HG02588 (cell line): ENCODE results near the gene CENPL.
"Not testable (repeated sequence)": the region's sequence is repeated elsewhere in the genome, so short reads cannot be mapped to it uniquely, and the experiment has no call there.

Experiments
- ATAC-seq: cut with Tn5 transposase; IDR thresholded peaks from one replicate; pipeline ENCODE4 v1.9.1; 2021; ENCODE audit warnings: mild to moderate bottlenecking, moderate library complexity; ENCODE audit not compliant: unreplicated experiment

The CENPL gene

DNA sequence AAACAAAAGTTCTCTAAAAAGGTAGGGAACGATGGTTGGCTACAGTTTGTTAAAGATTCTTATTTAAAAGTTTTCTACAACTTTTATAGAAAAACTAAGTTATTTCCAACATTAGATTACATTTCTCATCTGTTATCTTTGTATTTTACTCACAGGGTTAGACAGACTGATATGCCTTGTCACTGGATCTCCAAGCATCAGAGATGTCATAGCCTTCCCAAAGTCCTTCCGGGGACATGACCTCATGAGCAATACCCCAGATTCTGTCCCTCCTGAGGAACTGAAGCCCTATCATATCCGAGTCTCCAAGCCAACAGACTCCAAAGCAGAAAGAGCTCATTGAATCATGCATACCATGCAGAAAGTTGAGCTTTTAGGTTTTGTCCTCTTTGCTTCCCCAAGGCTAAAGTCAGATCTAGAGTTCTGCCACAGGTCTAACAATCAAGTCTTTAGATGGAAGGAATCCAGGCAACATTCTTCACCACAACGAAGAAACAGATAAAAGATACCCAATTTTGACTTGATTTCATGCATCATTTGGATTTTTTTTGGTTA lies 32.8 kb upstream of the CENPL start:
- no peak for ATAC-seq

DNA sequence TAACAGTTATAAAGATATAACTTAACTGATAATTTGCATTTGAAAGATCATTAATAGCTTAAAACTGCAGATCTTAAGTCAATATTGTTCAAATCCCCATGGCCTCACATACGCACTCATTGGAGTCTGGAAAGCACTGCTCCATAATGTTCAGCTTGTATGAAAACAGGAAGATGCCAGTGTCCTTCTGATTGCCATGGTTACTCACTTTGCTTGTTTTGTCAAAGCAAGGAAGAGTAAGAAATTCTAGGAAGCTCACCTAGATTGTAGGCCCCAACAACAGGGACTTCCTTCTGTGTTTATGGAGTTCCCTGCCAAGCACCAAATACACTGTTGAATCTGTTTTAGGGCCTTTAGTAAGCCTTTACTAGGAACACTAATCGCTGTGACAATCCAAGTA lies 32.2 kb upstream of the CENPL start:
- no peak for ATAC-seq

DNA sequence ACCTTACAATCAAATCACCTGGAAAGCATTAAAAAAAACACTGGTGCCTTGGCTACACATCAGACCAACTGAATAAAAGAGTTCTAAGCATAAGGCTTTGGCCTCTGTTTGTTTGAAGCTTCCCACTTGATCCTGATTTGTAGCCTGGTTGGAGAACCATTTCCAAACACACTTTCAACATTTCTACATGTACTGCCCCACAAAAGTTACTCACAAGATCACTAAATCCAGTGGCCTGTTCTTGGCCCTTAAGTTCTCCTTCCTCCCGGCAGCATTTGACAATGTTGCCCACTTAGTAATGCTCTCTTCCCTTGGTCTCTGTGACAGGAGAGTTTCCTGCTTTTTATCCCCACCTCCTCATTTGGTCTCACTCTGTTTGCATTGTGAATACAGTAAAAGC lies 31.3 kb upstream of the CENPL start:
- no peak for ATAC-seq

DNA sequence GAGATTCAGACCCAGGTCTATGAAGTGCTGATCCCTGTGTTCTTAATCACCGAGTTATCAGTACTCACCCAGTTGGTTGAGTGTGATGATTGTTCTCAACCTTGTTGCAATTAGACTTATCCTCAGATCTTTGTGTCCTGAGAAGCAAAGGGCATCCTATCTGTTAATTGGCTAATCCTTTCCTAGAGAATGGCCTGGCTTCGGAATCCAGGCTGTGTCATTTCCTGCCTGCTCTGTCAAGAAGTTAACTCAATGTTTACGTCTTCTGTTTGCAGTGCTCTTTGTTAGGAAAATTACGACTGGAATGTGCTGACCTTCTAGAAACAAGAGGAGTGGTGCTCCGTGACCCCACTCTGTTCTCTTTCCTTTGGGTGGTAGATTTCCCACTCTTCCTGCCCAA lies 28.4 kb upstream of the CENPL start:
- no peak for ATAC-seq

DNA sequence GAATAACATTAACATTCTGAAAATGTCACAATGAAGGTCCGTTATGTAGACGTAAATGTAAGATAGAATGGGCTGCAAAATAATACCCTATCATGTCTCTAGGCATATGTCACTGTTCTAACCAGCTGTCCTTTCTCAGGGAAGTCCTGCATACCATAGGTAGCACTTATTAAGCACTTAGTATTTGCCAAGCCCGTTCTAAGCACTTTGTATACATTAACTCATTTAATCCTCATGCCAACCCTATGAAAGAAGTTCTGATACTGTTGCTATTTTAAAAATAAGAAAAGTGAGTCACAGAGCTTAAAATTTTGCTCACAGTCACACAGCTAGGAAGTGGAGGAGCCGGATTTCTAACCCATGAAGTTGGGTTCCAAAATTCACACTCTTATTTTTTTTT lies 27.4 kb upstream of the CENPL start:
- no peak for ATAC-seq

DNA sequence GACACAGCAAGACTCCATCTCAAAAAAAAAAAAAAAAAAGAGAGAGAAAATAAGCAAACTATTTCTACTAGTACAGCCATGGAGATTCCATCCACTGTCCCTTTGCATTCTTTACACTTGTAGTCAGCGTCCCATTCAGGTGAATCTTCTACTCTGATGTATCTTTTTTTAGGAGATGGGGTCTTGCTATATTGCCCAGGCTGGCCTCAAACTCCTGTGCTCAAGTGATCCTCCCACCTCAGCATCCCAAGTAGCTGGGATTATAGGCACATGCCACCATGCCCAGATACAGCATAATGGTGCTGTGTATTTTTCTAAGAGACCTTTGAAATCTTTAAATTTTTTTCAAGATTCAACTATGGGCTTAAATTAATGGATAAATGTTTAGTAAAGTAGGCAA lies 8.1 kb upstream of the CENPL start:
- no peak for ATAC-seq

DNA sequence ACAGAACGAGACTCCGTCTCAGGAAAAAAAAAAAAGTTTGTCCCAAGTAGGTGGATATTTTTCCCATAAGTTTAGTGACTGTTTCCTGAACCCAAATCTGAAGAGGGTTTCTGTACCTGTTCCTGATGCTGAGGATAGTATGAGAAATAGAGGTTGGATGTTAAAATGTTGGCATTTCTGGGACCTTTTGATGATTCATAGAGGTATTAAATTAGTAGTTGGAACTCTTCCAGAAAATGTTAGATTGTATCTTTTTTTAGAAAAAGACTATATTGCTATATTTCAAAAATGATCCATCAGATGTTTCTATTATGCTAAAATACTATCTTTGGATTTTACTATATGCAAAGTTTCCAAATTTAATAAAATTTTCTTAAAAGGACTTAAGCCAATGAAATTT lies 2.9 kb upstream of the CENPL start:
- no peak for ATAC-seq

DNA sequence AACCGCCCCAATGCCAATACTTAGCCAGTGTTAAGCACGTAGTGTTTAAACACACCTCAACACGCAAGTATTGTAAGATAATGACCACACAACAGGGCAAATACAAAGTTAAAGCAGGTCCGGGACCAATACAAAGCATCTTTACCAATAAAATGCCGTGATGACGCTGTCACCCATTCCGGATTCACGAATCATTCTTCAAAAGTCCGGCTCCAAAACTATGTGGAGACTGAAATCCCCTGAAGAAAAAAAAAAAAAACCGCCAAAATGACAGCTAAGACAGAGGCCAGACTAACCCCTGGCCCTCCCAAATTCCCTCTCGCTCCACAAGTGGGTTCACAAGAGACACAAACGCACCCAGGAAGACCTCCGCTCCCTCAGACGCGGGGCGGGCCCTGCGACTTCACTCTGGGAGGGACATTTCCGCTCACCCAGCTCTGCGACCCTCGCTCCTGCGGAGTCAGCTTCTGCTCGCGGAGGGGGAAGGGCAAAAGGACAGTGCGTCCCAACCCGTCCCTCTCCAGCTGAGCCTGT lies 835 bp downstream of the CENPL start:
- peak; percentile 43 for ATAC-seq

DNA sequence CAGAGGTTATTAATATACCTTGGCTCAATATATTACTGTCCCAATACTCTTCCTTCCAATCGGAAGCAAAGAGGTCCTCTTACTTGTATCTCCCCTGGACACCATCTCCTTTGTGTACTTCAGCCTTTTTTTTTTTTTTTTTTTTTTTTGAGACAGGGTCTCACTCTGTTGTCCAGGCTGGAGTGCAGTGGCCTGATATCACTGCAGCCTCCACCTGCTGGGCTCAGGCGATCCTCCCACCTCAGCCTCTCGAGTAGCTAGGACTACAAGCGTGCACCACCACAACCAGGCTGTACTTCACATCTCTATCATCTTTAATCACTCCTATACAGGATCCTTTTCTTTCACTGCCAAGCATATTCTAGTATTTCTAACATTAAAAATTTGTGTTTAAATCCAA lies 3.0 kb downstream of the CENPL start:
- no peak for ATAC-seq

DNA sequence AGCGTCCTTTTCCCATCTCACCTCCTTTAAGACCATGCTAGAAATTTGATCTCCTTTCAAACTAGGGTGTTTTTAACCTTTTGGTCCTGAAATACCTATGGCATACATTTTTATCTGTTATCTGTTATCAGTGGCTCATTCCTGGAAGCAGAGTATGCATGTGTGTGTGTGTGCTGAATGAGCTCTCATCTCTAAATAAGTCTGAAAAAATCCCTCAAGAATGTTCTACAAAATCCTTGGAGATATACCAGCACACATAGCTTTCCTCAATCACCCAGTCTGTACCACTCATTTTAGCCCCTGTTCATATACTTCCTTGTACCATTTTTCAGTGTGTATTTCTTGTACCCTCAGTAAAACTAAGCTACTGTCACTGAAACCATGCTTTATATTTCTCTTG lies 6.2 kb downstream of the CENPL start:
- no peak for ATAC-seq

DNA sequence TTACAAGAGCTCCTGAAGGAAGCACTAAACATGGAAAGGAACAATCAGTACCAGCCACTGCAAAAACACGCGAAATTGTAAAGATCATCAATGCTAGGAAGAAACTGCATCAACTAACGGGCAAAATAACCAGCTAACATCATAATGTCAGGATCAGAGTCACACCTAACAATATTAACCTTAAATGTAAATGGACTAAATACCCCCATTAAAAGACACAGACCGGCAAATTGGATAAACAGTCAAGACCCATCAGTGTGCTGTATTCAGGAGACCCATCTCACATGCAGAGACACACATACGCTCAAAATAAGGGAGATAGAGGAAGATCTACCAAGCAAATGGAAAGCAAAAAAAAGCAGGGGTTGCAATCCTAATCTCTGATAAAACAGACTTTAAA lies 11.0 kb downstream of the CENPL start:
- ATAC-seq, result not testable (repeated sequence)

DNA sequence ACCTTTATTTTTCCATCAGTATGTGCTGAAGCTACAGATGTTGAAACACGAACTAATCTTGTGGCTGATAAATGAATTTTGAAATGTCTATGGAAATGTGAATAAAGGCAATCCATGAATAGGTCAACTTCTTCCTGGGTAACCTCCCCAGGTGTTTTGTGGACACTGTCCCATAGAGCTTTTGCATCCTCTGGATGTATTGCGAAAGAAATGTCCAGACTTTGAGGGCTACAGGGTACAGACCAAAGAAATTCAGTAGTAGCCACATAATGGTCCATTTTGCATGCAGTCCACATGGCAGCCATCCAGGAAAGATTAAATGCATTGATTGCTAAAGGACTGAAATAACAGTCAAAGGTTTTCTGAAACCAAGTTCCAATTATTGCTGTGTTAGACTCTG lies 21.7 kb downstream of the CENPL start:
- no peak for ATAC-seq

DNA sequence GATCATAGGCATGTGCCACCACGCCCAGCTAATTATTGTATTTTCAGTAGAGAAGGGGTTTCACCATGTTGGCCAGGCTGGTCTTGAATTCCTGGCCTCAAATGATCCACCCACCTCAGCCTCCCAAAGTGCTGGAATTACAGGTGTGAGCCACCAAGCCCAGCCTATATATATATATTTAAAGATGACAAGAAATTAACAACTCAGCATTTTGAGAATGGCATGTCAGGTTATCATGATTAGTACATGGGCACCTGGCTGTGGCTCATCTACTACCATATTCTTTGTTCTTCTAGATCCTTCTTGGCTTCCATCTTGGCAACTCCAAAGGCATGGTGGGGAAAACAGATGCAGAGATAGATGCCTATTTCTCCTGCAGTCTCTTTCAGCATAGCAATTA lies 24.7 kb downstream of the CENPL start:
- not testable (repeated sequence) for ATAC-seq

DNA sequence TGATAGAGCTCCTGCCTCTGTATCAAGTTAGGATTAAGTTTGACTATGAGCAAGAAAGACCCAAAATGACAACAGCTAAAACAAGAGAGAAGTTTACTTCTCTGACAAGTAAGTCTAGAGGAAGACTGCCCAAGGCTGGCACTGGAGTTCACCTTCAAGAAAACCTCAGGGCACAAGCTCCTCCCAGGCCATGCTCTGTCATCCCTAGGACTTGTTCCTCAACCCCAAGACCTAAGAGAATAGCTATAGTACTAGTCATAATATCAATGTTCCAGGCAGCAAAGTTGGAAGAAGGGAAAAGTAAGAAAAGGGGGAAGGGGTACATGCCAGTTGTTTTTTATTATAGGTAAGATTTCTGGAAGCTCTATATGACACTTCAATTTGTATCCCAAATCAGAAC lies 26.6 kb downstream of the CENPL start:
- ATAC-seq, result no peak

DNA sequence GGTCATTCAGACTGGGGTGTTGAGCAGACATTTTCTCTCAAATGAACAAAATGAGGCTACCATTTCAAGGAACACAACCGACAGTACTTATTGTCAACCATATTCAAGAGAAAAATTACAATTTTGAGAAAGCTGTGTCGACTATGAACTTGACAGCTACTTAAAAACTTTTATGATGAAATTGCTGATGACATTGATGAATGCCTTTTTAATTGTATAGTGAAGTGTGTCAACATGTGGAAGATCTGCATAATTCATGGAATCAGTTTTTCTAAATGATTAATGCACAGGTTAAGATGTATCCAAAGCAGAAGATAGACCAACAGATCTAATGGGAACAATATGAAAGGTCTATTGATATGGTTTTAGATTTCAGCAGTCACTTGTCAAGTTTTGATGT lies 34.8 kb downstream of the CENPL start:
- no peak for ATAC-seq

DNA sequence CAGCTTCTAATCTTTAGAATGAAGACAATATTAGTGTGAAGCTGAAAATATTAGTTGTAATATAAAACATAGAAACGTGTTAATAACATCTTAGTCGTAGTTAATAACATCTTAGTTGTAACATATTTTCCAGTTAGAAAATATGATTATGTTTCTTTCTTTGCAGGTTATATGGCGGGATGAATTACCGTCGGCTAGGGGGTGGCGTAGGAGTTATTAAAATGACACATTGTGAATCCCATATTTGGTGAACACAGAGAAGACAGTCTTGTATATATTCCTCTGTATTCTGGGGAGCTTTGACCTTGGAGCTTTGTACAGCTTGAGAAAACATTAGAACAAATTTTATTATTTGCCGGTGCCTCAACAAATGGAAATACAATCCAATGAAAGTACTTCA lies 39.7 kb downstream of the CENPL start:
- ATAC-seq, result no peak

DNA sequence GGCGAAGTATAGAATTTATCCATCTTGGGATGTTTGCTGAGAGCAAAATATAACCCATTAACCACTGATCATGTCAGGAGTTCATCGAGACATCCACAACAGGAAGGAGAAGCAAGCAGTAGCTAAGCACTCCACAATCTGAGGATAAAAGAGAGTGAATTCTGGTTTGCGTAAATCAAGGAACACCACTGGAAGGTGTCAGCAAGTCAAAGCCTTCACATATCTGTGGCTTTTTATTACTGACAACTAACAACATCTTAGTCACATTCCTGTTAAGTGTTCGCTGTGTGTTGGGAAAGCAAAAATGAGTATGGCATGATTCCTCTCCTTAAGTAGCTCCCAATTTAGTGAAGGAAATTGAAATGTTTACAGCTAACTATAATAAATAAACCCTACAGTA lies 44.7 kb downstream of the CENPL start:
- no peak for ATAC-seq

DNA sequence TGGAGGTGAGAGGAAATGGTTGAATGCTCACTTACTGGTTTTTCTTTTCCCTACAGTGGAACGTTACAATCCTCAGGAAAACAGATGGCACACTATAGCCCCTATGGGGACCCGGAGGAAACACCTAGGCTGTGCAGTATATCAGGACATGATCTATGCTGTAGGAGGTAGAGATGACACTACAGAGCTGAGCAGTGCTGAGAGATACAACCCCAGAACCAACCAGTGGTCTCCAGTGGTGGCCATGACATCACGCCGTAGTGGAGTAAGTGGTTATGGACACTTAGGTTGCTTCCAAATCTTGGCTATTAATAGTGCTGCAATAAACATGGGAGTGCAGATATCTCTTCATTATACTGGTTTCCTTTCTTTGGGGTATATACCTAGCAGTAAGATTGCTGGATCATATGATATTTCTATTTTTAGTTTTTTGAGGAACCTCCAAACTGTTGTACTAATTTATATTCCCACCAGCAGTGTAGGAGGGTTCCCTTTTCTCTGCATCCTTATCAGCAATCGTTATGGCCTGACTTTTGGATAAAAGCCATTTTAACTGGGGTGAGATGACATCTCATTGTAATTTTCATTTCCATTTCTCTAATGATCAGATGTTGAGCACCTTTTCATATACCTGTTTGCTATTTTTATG lies 49.0 kb downstream of the CENPL start:
- no peak for ATAC-seq

DNA sequence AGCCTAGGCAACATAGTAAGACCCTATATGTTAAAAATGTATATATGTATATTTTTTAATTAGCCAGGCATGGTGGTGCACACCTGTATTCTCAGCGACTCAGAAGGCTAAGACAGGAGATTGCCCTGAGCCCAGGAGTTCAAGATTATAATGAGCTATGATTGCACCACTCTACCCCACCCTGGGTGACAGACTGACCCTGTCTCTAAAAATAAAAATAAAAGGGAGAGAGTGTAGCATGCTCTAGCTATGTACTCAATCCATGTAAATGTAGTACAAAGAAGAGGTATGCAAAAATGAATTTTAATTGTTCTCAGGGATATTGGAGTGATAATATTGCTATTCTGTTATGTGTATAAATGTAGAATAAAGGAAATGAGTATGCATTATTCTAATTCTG lies 53.1 kb downstream of the CENPL start:
- ATAC-seq, result no peak

DNA sequence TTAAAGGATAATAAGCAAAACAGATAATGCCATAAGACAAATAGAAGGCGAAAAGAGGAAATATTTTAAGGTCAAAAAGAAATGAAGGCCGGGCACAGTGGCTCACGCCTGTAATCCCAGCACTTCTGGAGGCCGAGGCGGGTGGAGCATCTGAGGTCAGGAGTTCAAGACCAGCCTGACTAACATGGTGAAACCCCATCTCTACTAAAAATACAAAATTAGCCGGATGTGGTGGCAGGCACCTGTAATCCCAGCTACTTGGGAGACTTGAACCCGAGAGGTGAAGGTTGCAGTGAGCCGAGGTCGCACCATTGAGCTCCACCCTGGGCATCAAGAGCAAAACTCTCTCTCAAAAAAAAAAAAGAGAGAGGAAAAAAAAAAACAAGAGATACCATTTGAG lies 54.4 kb downstream of the CENPL start:
- ATAC-seq, result not testable (repeated sequence)

DNA sequence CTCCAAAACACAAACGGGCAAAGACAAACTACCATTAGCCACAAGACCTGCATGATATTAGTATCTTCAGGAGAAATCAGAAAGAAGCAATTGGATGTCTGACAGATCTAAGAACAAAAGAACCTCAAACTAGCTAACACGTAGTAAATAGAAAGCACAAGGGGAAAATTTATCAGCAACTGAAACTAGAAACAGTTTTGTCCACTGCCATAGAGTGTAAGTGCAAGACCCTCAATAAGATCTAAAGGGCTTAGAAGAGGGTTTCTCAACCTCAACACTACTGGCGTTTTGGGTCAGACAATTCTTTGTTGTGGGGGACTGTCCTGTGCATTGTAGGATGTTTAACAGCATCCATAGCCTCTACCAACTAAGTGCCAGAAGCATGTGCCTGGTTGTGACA lies 55.9 kb downstream of the CENPL start:
- no peak for ATAC-seq

DNA sequence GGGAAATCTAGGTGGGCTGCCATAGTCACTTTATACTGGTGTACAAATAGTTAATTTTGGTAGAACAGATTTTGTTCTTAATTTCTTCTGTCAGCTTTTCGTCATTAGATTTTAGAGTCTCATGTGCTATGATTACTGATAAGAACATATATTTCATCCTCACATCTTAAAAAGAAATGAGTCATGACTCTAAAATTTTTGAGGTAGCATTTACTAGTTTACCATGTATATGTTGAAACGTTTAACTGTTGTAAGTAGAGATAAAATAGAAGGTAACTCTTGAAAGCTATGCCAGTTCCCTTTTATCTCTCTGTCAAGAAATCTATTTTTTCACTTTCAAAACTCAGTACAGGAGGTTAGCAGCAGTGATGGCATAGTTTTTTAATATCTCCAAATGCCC lies 56.5 kb downstream of the CENPL start:
- no peak for ATAC-seq

DNA sequence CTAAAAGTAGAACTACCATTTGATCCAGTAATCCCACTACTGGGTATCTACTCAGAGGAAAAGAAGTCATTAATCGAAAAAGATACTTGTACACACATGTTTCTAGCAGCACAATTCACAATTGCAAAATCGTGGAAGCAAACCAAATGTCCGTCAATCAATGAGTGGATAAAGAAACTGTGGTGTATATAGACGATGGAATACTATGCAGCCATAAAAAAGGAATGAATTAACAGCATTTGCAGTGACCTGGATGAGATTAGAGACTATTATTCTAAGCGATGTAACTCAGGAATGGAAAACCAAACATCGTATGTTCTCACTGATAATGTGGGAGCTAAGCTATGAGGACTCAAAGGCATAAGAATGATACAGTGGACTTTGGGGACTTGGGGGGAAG lies 60.4 kb downstream of the CENPL start:
- not testable (repeated sequence) for ATAC-seq
